Measurements from ENCODE around the gene RUBCN.

Gene RUBCN

GRCh38 chr3:197736491-197737318 lies at the start of gene RUBCN:
Gene RUBCN, minus strand, starts transcription at chr3:197736904. Its CDS starts 185 bp downstream, at chr3:197736719.
- peak; percentile 92 for DNase-seq

GRCh38 chr3:197784019-197784585 lies 47.4 kb upstream of the RUBCN start:
- DNase-seq, result no peak

- no peak for DNase-seq
These were observed 45.5 kb upstream of the RUBCN start for GRCh38 chr3:197782230-197782629.

GRCh38 chr3:197775317-197775716 lies 38.6 kb upstream of the RUBCN start:
- DNase-seq, result no peak

- DNase-seq, result no peak
These were observed 25.1 kb upstream of the RUBCN start for GRCh38 chr3:197761784-197762183.

- no peak for DNase-seq
These were observed 21.8 kb upstream of the RUBCN start for GRCh38 chr3:197758512-197758911.

- no peak for DNase-seq
These were observed 20.0 kb upstream of the RUBCN start for GRCh38 chr3:197756704-197757103.

- no peak for DNase-seq
These were observed 16.6 kb upstream of the RUBCN start for GRCh38 chr3:197753263-197753662.

- no peak for DNase-seq
These were observed 15.4 kb upstream of the RUBCN start for GRCh38 chr3:197752107-197752506.

- peak; percentile 38 for DNase-seq
These were observed 14.4 kb upstream of the RUBCN start for GRCh38 chr3:197750858-197751737.

- DNase-seq, result peak; percentile 49
These were observed 13.7 kb upstream of the RUBCN start for GRCh38 chr3:197750396-197750831.

- DNase-seq, result peak; percentile 86
These were observed 13.1 kb upstream of the RUBCN start, which contains the start of gene FYTTD1 for GRCh38 chr3:197749601-197750395. Gene FYTTD1, plus strand, starts transcription at chr3:197749883. Its CDS starts 89 bp downstream, at chr3:197749972.

- DNase-seq, result peak; percentile 58
These were observed 12.6 kb upstream of the RUBCN start for GRCh38 chr3:197749315-197749600.

GRCh38 chr3:197748597-197749314 lies 12.1 kb upstream of the RUBCN start:
- no peak for DNase-seq

- no peak for DNase-seq
These were observed 10.1 kb upstream of the RUBCN start for GRCh38 chr3:197746801-197747237.

GRCh38 chr3:197746209-197746608 lies 9.5 kb upstream of the RUBCN start:
- no peak for DNase-seq

- no peak for DNase-seq
These were observed 6.1 kb upstream of the RUBCN start for GRCh38 chr3:197742787-197743186.

- no peak for DNase-seq
These were observed 1.2 kb upstream of the RUBCN start for GRCh38 chr3:197737749-197738462.

- no peak for DNase-seq
These were observed 580 bp upstream of the RUBCN start for GRCh38 chr3:197737319-197737649.

- peak; percentile 48 for DNase-seq
These were observed 654 bp downstream of the RUBCN start for GRCh38 chr3:197736010-197736490.

- no peak for DNase-seq
These were observed 1.9 kb downstream of the RUBCN start for GRCh38 chr3:197734667-197735318.

Measured in stimulated activated CD4-positive, alpha-beta T cell treated with anti-CD3 and anti-CD28 coated beads, Interleukin-4, amount 100 ng/mL, for 1 hour (primary cell).